HepG2 (cell line): Measurements from ENCODE around the gene MPV17L2. TPM values are rescaled to one million over a fixed set of nuclear protein-coding genes. Genes with fewer than 3 reads are reported as not detected.
"Not testable (repeated sequence)": the region's sequence is repeated elsewhere in the genome, so short reads cannot be mapped to it uniquely, and the experiment has no call there.

ENCODE experiments used
- ATAC-seq: fragments of 200-7000 bp; cut with Tn5 transposase; 3 replicates; pipeline ENCODE4 v1.9.1; 2020; ENCODE audit warnings: mild to moderate bottlenecking, moderate library complexity
- BruUV-seq: library from RNA; stranded (reverse); fragments of 400-500 nt; replicated peaks from 2 replicates; lab custom pipeline; 2021; lab: Mats Ljungman, UMichigan
- CTCF ChIA-PET: fragments of 300-600 bp; formaldehyde crosslinking; extraction: SDS; loops from one replicate; lab custom pipeline; 2021; ENCODE audit warnings: low total read pairs, inconsistent platforms, low intra/inter-chr PET ratio; lab: Yijun Ruan, JAX
- POLR2A ChIA-PET: fragments of 350-600 bp; sonication (Branson Sonifier 250); formaldehyde crosslinking; loops from one replicate; lab custom pipeline; 2020; ENCODE audit warnings: antibody characterized with exemption, inconsistent platforms; lab: Yijun Ruan, JAX
- DNase-seq: peaks from one replicate; pipeline ENCODE4 v3.0.0-alpha.2; 2015; ENCODE audit warnings: low spot score
- FAIRE-seq: peaks from 3 replicates; lab custom pipeline; 2011; peaks lifted over from hg19 to GRCh38; lab: Jason Lieb, UNC
- H2AFZ ChIP-seq: one replicate; pipeline ENCODE4 v1.6.1; 2011; ENCODE audit warnings: low read length, inconsistent platforms
- H3K27ac ChIP-seq: fragments of 300-600 bp; 3 replicates; pipeline ENCODE4 v1.8.0; 2011; ENCODE audit warnings: mixed run types, mild to moderate bottlenecking, mixed read lengths, low read length, inconsistent platforms; ENCODE audit not compliant: insufficient read depth; ENCODE audit errors: extremely low read length
- H3K27me3 ChIP-seq, 2 experiments: fragments of 200-600 bp in 1 of 2; 2 replicates in 1 of 2; 3 replicates in 1 of 2; pipeline versions ENCODE4 v1.6.0 to v1.8.0; 2011; ENCODE audit warnings: low read length in 2 of 2, mild to moderate bottlenecking in 2 of 2, moderate library complexity in 2 of 2, inconsistent platforms in 1 of 2; ENCODE audit not compliant: insufficient read depth in 2 of 2, control insufficient read depth in 1 of 2
- H3K36me3 ChIP-seq, 2 experiments: fragments of 200-600 bp in 1 of 2; replicated peaks in 1 of 2; 2 replicates in 1 of 2; 3 replicates in 1 of 2; pipeline versions ENCODE4 v1.5.1 to v1.8.0; 2011; ENCODE audit warnings: low read length in 2 of 2, inconsistent platforms in 1 of 2; ENCODE audit not compliant: insufficient read depth in 2 of 2, control insufficient read depth in 1 of 2
- H3K4me1 ChIP-seq: 2 replicates; pipeline ENCODE4 v1.5.1; 2012; ENCODE audit warnings: low read length, inconsistent platforms; ENCODE audit not compliant: insufficient read depth
- H3K4me2 ChIP-seq: 2 replicates; pipeline ENCODE4 v1.6.0; 2011; ENCODE audit warnings: low read depth, low read length, inconsistent platforms
- H3K4me3 ChIP-seq, 3 experiments: fragments of 200-600 bp in 1 of 3; sonication (generic), shearing (Covaris generic) in 1 of 3; replicated peaks in 1 of 3; 2 replicates each; pipeline ENCODE4 v1.5.1; 2011 to 2016; ENCODE audit warnings: low read length in 3 of 3, inconsistent platforms in 2 of 3, low read depth in 2 of 3, mild to moderate bottlenecking in 2 of 3, control low read depth in 1 of 3, mixed read lengths in 1 of 3; ENCODE audit not compliant: insufficient read depth in 1 of 3
- H3K79me2 ChIP-seq: one replicate; pipeline ENCODE4 v1.6.1; 2011; ENCODE audit warnings: low read length, inconsistent platforms; ENCODE audit not compliant: insufficient read depth
- H3K9ac ChIP-seq: 2 replicates; pipeline ENCODE4 v1.6.0; 2011; ENCODE audit warnings: mild to moderate bottlenecking, low read depth, low read length, inconsistent platforms; ENCODE audit not compliant: insufficient read depth
- H3K9me3 ChIP-seq: 2 replicates; pipeline ENCODE4 v1.5.1; 2012; ENCODE audit warnings: mild to moderate bottlenecking, low read length
- H4K20me1 ChIP-seq: 2 replicates; pipeline ENCODE4 v1.6.0; 2011; ENCODE audit warnings: inconsistent platforms, mild to moderate bottlenecking, low read length, moderate library complexity; ENCODE audit not compliant: insufficient read depth
- CTCF ChIP-seq: sonication (generic); formaldehyde crosslinking; IDR thresholded peaks from 2 replicates; pipeline ENCODE4 v1.5.0; 2020; ENCODE audit warnings: mild to moderate bottlenecking, missing genetic modification reagents, moderate library complexity
- KDM2A ChIP-seq: sonication (generic); formaldehyde crosslinking; IDR thresholded peaks from 2 replicates; pipeline ENCODE4 v1.4.0; 2020; ENCODE audit warnings: low read depth, missing genetic modification reagents, borderline replicate concordance
- SMC3 ChIP-seq: IDR thresholded peaks from 2 replicates; pipeline ENCODE4 v1.6.1; 2011; ENCODE audit warnings: low read length, improper control_type of control experiment
- STAG1 ChIP-seq: sonication (generic); formaldehyde crosslinking; IDR thresholded peaks from 2 replicates; pipeline ENCODE4 v1.4.0; 2020; ENCODE audit warnings: missing genetic modification reagents
- TGIF2 ChIP-seq: IDR thresholded peaks from 2 replicates; pipeline ENCODE4 v1.6.1; 2016; ENCODE audit warnings: control low read depth, missing compliant biosample characterization
- ZNF121 ChIP-seq: sonication (generic); formaldehyde crosslinking; IDR thresholded peaks from 2 replicates; pipeline ENCODE4 v1.5.0; 2020; ENCODE audit warnings: mild to moderate bottlenecking, missing genetic modification reagents
- ZNF3 ChIP-seq: IDR thresholded peaks from 2 replicates; pipeline ENCODE4 v1.7.0; 2017; ENCODE audit warnings: inconsistent platforms
- whole genome bisulfite sequencing: methylation state at CpG from one replicate; pipeline ENCODE4 v1.1.6; 2017; ENCODE audit warnings: low lambda C conversion rate; 5-methylcytosine and 5-hydroxymethylcytosine counted together
- in situ Hi-C: cut with HindIII; loops from 2 replicates; pipeline ENCODE4 v1.10.0; 2017; ENCODE audit warnings: low pct_unique_long_range_greater_than_20kb; ENCODE audit not compliant: extremely low pct_ligation_motif_present
- intact Hi-C: fragments of 100-400 bp; cut with micrococcal nuclease; formaldehyde crosslinking; loops from one replicate; pipeline ENCODE4 v1.10.0; 2022; ENCODE audit not compliant: unreplicated experiment
- polyA plus RNA-seq, 8 experiments: library from polyadenylated mRNA; depleted of rRNA in 3 of 8; stranded (reverse) in 7 of 8; unstranded in 1 of 8; fragments of >200 nt; fragmentation: Illumina TruSeq in 4 of 8; extraction: Trizol in 4 of 8; gene quantifications; 2 replicates each; pipeline versions ENCODE4 v1.2.1 to v1.2.3, GENCODE V29; 2011 to 2016; ENCODE audit warnings: low read depth in 4 of 8, missing spikeins in 1 of 8, mixed read lengths in 1 of 8; ENCODE audit not compliant: insufficient read depth in 1 of 8
- total RNA-seq, 5 experiments: library from RNA; depleted of rRNA; stranded (reverse); fragments of >200 nt; fragmentation: Illumina TruSeq; extraction: Trizol; gene quantifications; 2 replicates each; pipeline ENCODE4 v1.2.3, GENCODE V29; 2016; ENCODE audit warnings: low read depth in 1 of 5
- TF ChIP-seq, protein P1 (sequence below): sonication (generic); formaldehyde crosslinking; IDR thresholded peaks from 2 replicates; pipeline ENCODE4 v1.4.0; 2020; ENCODE audit warnings: missing genetic modification reagents

Gene MPV17L2
- total and polyA plus RNA-seq, 2 of the 13 experiments (the other 11 are each of a cell fraction or from before 2014, with no cell fraction given), result 13.6 to 16.7 TPM

GRCh38 chr19:18208098-18208951, 15.3 kb downstream of the MPV17L2 start (continued):
- TF ChIP-seq KDM2A (CRISPR knock-in tag) (0 out of 2 replicates have a peak, but pooled peaks have one; percentile 18), TGIF2 (CRISPR knock-in tag) (no peak), ZNF3 (CRISPR knock-in tag) (peak; percentile 75; the same call in 1 of the 2 replicates), STAG1 (CRISPR knock-in tag) (peak; percentile 80), CTCF (CRISPR knock-in tag) (peak; percentile 70), SMC3 (peak; percentile 47)
- TF ChIP-seq, protein P1, sequence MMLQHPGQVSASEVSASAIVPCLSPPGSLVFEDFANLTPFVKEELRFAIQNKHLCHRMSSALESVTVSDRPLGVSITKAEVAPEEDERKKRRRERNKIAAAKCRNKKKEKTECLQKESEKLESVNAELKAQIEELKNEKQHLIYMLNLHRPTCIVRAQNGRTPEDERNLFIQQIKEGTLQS, result no peak

DNA sequence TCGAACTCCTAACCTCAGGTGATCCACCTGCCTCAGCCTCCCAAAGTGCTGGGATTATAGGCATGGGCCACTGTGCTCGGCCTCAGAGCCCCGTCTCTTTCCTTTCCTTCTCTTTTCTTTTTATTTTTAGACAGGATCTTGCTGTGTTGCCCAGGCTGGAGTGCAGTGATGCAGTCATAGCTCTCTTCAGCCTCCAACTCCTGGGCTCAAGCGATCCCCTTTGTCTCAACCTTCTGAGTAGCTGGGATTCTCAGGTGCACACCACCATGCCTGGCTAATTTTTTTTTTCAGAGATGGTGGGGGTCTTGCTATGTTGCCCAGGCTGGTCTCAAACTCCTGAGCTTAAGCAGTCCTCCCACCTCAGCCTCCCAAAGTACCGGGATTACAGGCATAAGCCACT, 16.9 kb downstream of the MPV17L2 start:
- WGBS, result 49% methylated on average over 5 of the region's 5 CpGs
- not testable (repeated sequence) for BruUV-seq
- CTCF ChIA-PET, result interaction anchor here (1.6 to 3.2 kb wide), 2 partner anchors 42 kb away, joined by 4 to 38 read pairs; no protein-coding TSS in a partner anchor

More for the DNA sequence above, 16.9 kb downstream of the MPV17L2 start:
- H3K36me3 ChIP-seq, H2AFZ ChIP-seq, H3K4me1 ChIP-seq, H3K9me3 ChIP-seq, ATAC-seq, DNase-seq, H3K4me2 ChIP-seq, H3K27me3 ChIP-seq, H3K9ac ChIP-seq, H3K27ac ChIP-seq, POLR2A ChIA-PET, FAIRE-seq, H3K79me2 ChIP-seq, H4K20me1 ChIP-seq, H3K4me3 ChIP-seq: not testable (repeated sequence)
- in situ Hi-C loops, result loop anchor here (5.0 to 10.0 kb wide), 2 partner anchors 42 to 205 kb away; partner anchors contain the start of gene SSBP4
- TF ChIP-seq ZNF121, result peak; percentile 47; the same call in 1 of the 2 replicates
- intact Hi-C loops, result loop anchor here (5.0 kb wide), 1 partner anchor 202 kb away; no protein-coding TSS in a partner anchor
